Stomach (tissue), 19 donors: ENCODE data around the gene LANCL1. TPM values are rescaled to one million over a fixed set of nuclear protein-coding genes. Genes with fewer than 3 reads are reported as not detected.

Source experiments
- DNase-seq, 2 donors: peaks; one replicate each; pipeline versions ENCODE4 v3.0.0 to v3.0.0-alpha.2; 2013 to 2019
- H3K27ac ChIP-seq, 5 donors: fragments of 200-600 bp in 4 of 5; sonication (generic) in 4 of 5; one replicate each; pipeline ENCODE4 v1.5.1; 2013 to 2019; ENCODE audit warnings: mild to moderate bottlenecking in 1 of 5, moderate library complexity in 1 of 5
- H3K27me3 ChIP-seq, 3 donors: fragments of 200-600 bp; sonication (generic); one replicate each; pipeline ENCODE4 v1.5.1; 2017 to 2019; ENCODE audit warnings: mixed run types in 1 of 3
- H3K36me3 ChIP-seq, 4 donors: fragments of 200-600 bp; sonication (generic); 1 replicate in 3 of 4; 2 replicates in 1 of 4; pipeline ENCODE4 v1.5.1; 2016 to 2019
- H3K4me1 ChIP-seq, 4 donors: fragments of 200-600 bp; sonication (generic); one replicate each; pipeline ENCODE4 v1.5.1; 2016 to 2019
- H3K4me3 ChIP-seq, 4 donors: fragments of 200-600 bp; sonication (generic) in 3 of 4; one replicate each; pipeline ENCODE4 v1.5.1; 2016 to 2019; ENCODE audit warnings: mild to moderate bottlenecking in 1 of 4
- H3K9me3 ChIP-seq, 4 donors: fragments of 200-600 bp; sonication (generic); one replicate each; pipeline ENCODE4 v1.5.1; 2016 to 2019
- EP300 ChIP-seq: sonication (generic); formaldehyde crosslinking; IDR thresholded peaks from one replicate; pipeline ENCODE4 v1.6.1; 2017; ENCODE audit warnings: antibody characterized with exemption
- POLR2A ChIP-seq, 4 donors: fragments of 450-650 bp; IDR thresholded peaks; one replicate each; pipeline ENCODE4 v1.6.1; 2016; ENCODE audit warnings: antibody characterized with exemption in 4 of 4, control low read depth in 2 of 4, mild to moderate bottlenecking in 1 of 4, moderate library complexity in 1 of 4
- POLR2AphosphoS5 ChIP-seq, 3 donors: sonication (generic); formaldehyde crosslinking; IDR thresholded peaks; one replicate each; pipeline ENCODE4 v1.6.1; 2016; ENCODE audit warnings: antibody characterized with exemption in 3 of 3
- WGBS, 5 donors: extraction: QIAGEN DNeasy Blood & Tissue Kit in 3 of 5; methylation state at CpG; one replicate each; pipeline versions ENCODE4 v1.1.5 to v1.1.7; 2013 to 2018; 5-methylcytosine and 5-hydroxymethylcytosine counted together
- intact Hi-C: fragments of 100-400 bp; cut with DNase I; formaldehyde crosslinking; loops from one replicate; pipeline ENCODE4 v1.15.1; 2023; ENCODE audit warnings: low total_unique reads
- long read RNA-seq, 10 donors: transcript quantifications; one replicate each; lab custom pipeline, GENCODE V29; 2026
- polyA plus RNA-seq, 3 donors: library from polyadenylated mRNA; stranded (reverse); fragments of 200-250 nt; gene quantifications; one replicate each; pipeline ENCODE4 v1.2.3, GENCODE V29; 2013
- total RNA-seq, 5 donors: library from RNA; depleted of rRNA; stranded (reverse); fragments of >200 nt; gene quantifications; one replicate each; pipeline versions ENCODE4 v1.1.0 to v1.2.3, GENCODE V29; 2014 to 2016
- TF ChIP-seq, protein P1 (sequence below), 7 experiments: fragments of 450-650 bp in 4 of 7; fragments of 200-600 bp in 3 of 7; sonication (generic) in 3 of 7; IDR thresholded peaks; one replicate each; pipeline ENCODE4 v1.5.1; 2016 to 2019; ENCODE audit warnings: antibody characterized with exemption in 7 of 7, control low read depth in 2 of 7, mild to moderate bottlenecking in 1 of 7
- donor health status: healthy with polysubstance abuse.
- donor health status: Bipolar disorder and iron deficiency.
- donor health status: healthy.

Gene LANCL1
- total RNA-seq = 10 to 100 TPM in 4 of 5 donors, under 1 TPM in 1; 0.87 to 49.6 (median 42.9) TPM
- polyA plus RNA-seq = 10 to 100 TPM; 10.7 to 14.8 (median 13.2) TPM
- long read RNA-seq, donor 1, partial matches to known transcripts = 0 of 2 reads
- long read RNA-seq, donor 1, other reads (novel, unspliced or antisense) = 0 of 2 reads
- long read RNA-seq, donor 2, full-length matches to known transcripts = 7 of 7 reads
- long read RNA-seq, donor 2, partial matches to known transcripts = 0 of 7 reads
- long read RNA-seq, donor 2, other reads (novel, unspliced or antisense) = 0 of 7 reads
- long read RNA-seq, donor 3, full-length matches to known transcripts = 4 of 4 reads
- long read RNA-seq, donor 3, partial matches to known transcripts = 0 of 4 reads
- long read RNA-seq, donor 3, other reads (novel, unspliced or antisense) = 0 of 4 reads
- long read RNA-seq, donor 4 = 0 reads
- long read RNA-seq, donor 5, full-length matches to known transcripts = 7 of 7 reads
- long read RNA-seq, donor 5, partial matches to known transcripts = 0 of 7 reads
- long read RNA-seq, donor 5, other reads (novel, unspliced or antisense) = 0 of 7 reads
- long read RNA-seq, donor 6 = 0 reads
- long read RNA-seq, donor 7, full-length matches to known transcripts = 7 of 7 reads
- long read RNA-seq, donor 7, partial matches to known transcripts = 0 of 7 reads
- long read RNA-seq, donor 7, other reads (novel, unspliced or antisense) = 0 of 7 reads
- long read RNA-seq, donor 8, full-length matches to known transcripts = 10 of 10 reads
- long read RNA-seq, donor 8, partial matches to known transcripts = 0 of 10 reads
- long read RNA-seq, donor 8, other reads (novel, unspliced or antisense) = 0 of 10 reads
- long read RNA-seq, donor 9, full-length matches to known transcripts = 5 of 5 reads
- long read RNA-seq, donor 9, partial matches to known transcripts = 0 of 5 reads
- long read RNA-seq, donor 9, other reads (novel, unspliced or antisense) = 0 of 5 reads
- long read RNA-seq, donor 10, full-length matches to known transcripts = 2 of 2 reads
- long read RNA-seq, donor 10, partial matches to known transcripts = 0 of 2 reads
- long read RNA-seq, donor 10, other reads (novel, unspliced or antisense) = 0 of 2 reads

- intact Hi-C loops = no loop called here
- TF ChIP-seq, protein P1, sequence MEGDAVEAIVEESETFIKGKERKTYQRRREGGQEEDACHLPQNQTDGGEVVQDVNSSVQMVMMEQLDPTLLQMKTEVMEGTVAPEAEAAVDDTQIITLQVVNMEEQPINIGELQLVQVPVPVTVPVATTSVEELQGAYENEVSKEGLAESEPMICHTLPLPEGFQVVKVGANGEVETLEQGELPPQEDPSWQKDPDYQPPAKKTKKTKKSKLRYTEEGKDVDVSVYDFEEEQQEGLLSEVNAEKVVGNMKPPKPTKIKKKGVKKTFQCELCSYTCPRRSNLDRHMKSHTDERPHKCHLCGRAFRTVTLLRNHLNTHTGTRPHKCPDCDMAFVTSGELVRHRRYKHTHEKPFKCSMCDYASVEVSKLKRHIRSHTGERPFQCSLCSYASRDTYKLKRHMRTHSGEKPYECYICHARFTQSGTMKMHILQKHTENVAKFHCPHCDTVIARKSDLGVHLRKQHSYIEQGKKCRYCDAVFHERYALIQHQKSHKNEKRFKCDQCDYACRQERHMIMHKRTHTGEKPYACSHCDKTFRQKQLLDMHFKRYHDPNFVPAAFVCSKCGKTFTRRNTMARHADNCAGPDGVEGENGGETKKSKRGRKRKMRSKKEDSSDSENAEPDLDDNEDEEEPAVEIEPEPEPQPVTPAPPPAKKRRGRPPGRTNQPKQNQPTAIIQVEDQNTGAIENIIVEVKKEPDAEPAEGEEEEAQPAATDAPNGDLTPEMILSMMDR (IDR thresholded peaks at IDR 0.05) = no peak
- TF ChIP-seq POLR2A (IDR thresholded peaks at IDR 0.05) = peak in 2 of 4 donors; percentile 8 to 18
- no peak for TF ChIP-seq EP300
- peak; percentile 59 to 84 (median 76) for TF ChIP-seq POLR2AphosphoS5 (IDR thresholded peaks at IDR 0.05)
- 0 to 1% (median 0%) methylated on average over 32 to 49 of the region's 49 CpGs for WGBS, 5 donors
These were observed at the start of gene LANCL1 for GRCh38 chr2:210476194-210477128. TSS of gene LANCL1 (minus strand) at chr2:210476759. CDS start at chr2:210476396, 363 bp downstream.

GRCh38 chr2:210524533-210524932, 48.0 kb upstream of the LANCL1 start:
- Histone ChIP-seq H3K9me3 (no peaks in the 10 kb centered on the region), H3K27me3 (no peaks in the 10 kb centered on the region), H3K4me1 (no peaks in the 10 kb centered on the region), H3K27ac (no peak overlapping the region), H3K36me3 (no peaks in the 10 kb centered on the region), H3K4me3 (no peak overlapping the region)
- no peak for DNase-seq
- no peak for TF ChIP-seq EP300
- TF ChIP-seq POLR2AphosphoS5 (IDR thresholded peaks at IDR 0.05) = no peak
- TF ChIP-seq, protein P1 (IDR thresholded peaks at IDR 0.05) = no peak
- TF ChIP-seq POLR2A (IDR thresholded peaks at IDR 0.05) = no peak
- intact Hi-C loops = no loop called here

More at GRCh38 chr2:210476194-210477128, at the start of gene LANCL1:
- peak; percentile 92 to 95 for DNase-seq
- peaks cover 6 to 14% (median 12%) of the 10 kb centered on the region in 4 donors for H3K36me3 ChIP-seq
- peak within 1 kb of the TSS; percentile 60 to 88 (median 80) for H3K27ac ChIP-seq
- H3K4me1 ChIP-seq = peaks cover 7 to 32% (median 22%) of the 10 kb centered on the region in 4 donors
- peak within 1 kb of the TSS; percentile 68 to 85 (median 76) for H3K4me3 ChIP-seq
- no peaks in the 10 kb centered on the region for H3K9me3 ChIP-seq
- H3K27me3 ChIP-seq = no peaks in the 10 kb centered on the region

DNA sequence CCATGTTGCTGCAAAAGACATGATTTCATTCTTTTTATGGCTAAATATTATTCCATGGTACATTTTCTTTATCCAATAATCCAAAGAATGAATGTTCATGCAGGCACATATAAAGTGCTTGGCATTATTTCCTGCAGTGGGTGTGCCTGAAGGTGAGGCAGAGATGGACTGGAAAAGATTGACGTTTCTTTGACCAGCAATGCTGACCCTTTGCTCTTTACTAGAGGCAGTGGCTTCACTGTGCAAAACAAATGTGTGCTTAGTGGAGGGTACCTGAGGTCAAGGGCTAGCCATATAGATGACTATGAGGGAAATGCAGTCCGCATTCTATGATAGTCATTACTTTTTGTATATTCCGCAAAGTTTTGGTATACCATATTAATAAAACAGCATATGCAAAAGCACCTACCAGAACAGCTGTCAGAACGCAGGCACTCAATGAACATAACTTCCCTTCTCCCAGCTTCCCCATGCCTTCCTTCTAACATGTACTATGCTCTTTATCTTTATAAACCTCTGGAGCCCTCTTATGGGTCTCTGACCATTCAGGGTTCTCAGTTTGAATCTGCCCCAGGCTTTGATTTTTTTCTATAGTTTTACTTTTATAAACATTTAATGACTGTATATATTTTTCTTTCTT, 47.2 kb upstream of the LANCL1 start:
- DNase-seq = no peak
- no peaks in the 10 kb centered on the region for H3K9me3 ChIP-seq
- no peak overlapping the region for H3K4me3 ChIP-seq
- H3K36me3 ChIP-seq = no peaks in the 10 kb centered on the region
- H3K27ac ChIP-seq = no peak overlapping the region
- intact Hi-C loops = no loop called here
- no peak for TF ChIP-seq EP300
- no peak for TF ChIP-seq POLR2AphosphoS5 (IDR thresholded peaks at IDR 0.05)
- no peak for TF ChIP-seq POLR2A (IDR thresholded peaks at IDR 0.05)
- TF ChIP-seq, protein P1 (IDR thresholded peaks at IDR 0.05) = no peak
- H3K4me1 ChIP-seq = no peaks in the 10 kb centered on the region
- WGBS, 5 donors = 72 to 89% (median 82%) methylated on average over 4 of the region's 4 CpGs
- H3K27me3 ChIP-seq = no peaks in the 10 kb centered on the region
